GM19395 (cell line): ENCODE results near the gene CAMKMT.

Source experiments
- ATAC-seq: cut with Tn5 transposase; IDR thresholded peaks from one replicate; pipeline ENCODE4 v1.9.1; 2021; ENCODE audit warnings: mild to moderate bottlenecking, moderate library complexity; ENCODE audit not compliant: unreplicated experiment

Gene CAMKMT

DNA sequence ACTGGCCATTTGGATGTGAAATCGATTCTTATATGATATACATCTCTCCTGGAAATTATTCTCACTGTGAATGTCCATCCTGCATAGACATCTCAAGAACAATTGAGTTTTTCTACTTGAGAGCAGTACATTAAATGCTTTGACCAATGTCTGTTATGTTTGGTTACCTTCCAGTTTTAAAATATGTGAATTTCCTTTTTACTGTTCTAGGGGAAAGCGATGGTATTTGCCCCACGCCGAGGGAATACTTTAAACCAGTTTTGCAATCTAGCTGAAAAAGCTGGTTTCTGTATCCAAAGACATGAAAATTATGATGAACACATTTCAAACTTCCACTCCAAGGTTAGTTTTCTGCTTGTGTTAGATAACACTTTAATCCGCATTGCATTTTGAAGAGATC lies 404.5 kb downstream of the CAMKMT start:
- no peak for ATAC-seq

DNA sequence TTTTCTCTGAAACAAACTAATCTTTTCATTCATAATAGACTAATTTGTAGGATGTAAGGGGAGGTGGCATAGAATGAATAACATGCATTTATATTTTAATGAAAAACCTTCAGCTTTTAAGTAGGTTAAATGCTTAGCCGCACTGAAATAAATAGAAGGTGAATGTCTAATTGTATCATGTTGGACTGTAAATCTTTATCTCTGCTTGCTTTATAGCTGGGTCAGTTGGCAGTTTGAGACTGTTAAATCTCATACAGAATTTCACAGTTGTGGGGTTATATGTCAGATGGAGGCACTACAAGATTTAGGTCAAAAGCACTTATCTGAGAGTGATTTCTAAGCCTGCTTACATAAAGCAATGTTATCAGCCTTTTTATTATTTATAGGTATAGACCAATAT lies 405.0 kb downstream of the CAMKMT start:
- no peak for ATAC-seq

DNA sequence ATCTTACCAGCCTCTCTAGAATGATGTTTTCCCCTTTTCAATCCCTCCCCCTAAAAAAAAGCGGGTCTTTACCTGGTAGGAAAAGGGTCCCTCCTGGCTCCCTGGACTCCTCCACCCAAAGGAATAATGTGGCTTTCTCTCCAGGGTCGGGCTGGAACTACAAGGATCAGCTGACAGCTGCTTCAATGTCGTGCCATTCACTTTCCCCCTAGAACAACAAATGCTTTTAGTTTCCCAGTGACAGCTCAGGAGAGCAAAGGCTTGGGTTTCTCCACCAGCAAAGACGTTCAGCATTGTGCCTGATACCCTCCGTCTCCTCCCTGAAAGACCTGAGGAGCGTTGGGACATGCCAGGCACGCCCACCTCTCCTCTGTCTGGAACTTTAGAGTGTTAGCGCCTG lies 405.9 kb downstream of the CAMKMT start:
- no peak for ATAC-seq

DNA sequence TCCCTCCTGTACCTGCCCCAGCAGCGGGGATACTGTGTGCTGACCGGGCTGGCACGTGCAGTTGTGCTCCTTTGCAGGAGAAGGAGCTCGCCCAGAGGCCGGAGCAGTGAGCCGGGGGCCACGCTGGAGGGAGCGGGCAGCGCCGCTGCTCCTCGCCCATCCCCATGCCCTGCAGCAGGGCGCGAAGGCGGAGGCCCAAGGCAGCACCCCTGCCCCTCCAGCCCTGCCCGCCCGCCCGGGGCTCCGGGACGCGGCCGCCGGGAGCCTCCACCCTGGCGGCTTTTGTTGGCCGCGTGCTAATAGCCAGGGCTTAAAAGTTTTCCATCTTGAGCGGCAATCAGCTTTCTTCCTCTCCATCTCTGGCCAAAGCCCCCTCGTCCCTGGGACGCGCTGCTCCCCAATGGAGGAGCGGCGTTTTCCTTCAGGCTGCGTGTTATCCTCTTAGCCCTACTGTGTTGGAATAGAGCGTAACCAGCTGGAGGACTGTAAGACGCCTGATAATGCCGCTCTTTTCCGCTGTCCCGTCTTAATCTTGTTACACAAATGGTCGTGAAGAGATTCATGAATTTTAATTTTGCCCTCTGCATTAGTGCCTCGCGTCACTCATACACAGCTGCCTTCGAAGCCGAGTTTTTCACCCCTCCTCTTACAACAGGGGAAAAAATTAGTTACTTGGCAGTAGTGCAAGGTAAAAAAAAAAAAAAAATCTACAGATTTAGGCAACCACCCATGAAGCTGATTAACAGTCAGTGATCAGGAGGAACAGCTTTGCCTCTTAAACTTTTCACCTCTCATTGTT lies 406.9 kb downstream of the CAMKMT start:
- ATAC-seq = no peak

DNA sequence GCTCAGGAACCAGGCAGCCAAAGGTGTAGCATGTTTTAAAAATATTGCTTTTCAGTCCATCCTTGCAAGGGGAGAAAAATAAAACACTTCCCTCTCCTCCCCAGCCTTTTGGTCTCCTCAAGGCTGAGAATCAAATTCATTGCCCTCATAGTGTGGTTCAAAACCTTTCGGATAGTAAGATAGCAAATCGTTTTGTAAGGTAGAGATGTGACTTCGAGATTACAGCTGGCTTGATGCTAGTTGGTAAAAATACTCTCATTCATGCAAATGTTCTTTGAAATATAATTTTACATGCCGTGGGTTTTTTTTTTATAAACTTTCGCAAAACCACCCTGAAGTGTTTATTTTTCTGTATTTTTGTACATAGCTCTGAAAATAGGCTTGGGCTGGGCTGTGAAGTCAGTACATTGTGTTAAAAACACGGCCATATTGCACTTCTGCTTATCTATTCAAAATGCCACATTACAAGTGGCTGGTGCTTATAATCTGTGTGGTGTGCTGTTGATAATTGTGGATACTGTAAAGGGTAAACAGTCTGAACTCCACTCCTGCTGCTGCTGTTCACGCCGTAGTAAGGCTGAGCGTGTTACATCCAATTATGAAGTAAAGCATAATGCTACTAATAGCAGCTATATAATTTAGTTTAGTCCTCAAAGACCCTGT lies 407.7 kb downstream of the CAMKMT start:
- ATAC-seq = no peak

DNA sequence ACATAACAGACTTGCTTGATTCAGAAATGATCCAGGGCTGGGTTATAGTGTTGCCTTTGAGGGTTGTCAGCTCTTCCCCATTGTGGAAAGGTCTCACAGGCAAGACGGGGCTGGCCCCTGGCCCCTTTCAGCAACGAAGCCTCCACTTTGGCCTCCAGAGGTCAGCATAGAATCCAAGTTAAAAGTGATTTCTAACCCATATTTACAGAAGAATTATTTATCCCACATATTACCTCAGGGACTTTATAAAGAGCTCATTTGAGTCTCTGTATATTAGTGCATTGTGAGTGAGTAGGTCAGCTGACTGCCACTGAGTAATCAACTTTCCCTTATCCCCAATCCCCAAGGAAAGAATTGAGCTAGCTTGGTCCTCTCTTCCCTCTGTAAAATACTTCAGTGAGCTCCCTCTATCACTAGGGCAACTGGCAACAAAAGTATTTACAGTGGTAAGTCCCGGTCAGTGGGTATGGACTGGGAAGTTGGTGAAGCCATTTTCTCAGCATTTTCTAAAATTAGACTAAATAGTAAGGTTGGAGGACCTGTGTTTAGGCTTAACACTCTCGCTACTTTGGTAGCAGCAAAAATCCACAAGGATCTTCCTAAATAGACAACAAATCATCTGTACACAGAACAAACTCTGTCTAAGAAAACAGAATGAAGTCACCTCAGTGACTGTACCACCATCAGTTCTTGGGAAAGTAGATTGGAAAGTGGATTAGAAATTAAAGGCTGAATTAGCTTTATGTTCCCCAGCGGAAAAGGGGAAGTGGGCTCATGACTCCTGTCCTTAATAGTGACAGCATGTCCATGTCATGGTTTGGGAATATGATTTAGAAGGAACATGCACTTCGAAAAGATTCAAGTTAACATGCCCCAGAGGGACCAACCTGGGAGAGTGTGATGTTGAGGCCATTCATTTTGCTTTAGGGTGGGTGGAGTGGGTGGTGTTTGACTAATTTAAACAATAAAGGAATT lies 408.8 kb downstream of the CAMKMT start:
- no peak for ATAC-seq

DNA sequence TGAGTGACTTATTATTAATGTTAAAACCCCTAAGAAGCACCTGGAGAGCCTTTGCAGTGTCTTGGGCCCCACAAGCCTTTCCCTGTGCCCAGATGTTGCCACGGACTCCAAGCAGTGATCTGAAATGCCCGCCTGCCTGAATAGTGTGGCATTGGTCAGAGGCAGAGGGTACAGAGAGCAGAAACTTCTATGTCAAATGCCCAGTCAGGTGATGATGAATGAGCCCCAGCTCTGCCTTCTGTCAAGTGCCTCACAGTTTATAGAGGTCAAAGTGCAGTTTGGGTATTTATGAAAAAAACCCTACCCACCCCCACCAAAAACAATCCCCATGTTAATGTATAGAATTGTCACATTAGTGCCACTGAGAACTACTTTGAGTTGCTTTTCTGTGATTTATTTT lies 409.8 kb downstream of the CAMKMT start:
- no peak for ATAC-seq

DNA sequence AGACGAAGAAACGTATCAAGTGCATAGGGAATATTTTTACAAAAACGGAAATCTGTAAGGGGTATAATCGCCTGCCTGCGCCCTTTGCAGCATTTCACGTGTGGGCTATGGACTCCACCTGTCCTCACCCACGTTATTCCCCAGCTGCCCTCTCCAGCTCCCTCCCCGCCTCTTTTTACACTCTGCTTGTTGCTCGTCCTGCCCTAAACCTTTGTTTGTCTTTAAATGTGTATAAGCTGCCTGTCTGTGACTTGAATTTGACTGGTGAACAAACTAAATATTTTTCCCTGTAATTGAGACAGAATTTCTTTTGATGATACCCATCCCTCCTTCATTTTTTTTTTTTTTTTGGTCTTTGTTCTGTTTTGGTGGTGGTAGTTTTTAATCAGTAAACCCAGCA lies 410.4 kb downstream of the CAMKMT start:
- no peak for ATAC-seq

DNA sequence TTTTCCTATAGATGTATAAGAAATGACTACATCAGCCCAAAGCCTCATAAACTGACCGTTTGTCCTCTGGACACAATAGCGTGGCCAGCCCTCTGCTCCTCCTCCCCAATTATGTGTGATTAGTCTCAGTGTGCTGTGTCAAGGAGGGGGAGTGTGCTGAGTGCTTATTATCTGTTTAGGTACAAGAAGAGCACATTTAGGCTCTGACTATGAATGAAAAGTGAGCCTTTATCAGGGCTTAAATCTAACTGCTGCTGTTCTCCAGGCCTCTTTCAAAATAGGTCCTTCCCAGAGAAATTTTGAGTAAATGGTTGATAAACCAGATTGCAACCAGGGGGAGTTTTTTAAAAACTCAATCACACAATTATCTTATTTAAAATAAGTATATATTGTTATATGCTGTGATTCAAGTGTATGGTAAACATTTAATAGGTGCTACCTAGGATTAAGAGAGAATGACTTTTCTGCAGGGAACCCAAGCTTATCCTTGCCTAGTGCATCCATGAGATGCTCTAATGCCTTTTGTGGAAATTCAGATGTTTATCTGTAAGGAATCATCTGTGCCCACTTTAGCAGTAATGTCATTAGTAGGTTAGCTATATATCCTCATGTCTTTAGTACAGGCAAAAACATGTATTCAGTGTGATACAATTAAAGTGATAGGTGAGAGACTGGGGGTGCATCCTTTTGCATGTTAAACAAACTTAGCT lies 411.1 kb downstream of the CAMKMT start:
- no peak for ATAC-seq

DNA sequence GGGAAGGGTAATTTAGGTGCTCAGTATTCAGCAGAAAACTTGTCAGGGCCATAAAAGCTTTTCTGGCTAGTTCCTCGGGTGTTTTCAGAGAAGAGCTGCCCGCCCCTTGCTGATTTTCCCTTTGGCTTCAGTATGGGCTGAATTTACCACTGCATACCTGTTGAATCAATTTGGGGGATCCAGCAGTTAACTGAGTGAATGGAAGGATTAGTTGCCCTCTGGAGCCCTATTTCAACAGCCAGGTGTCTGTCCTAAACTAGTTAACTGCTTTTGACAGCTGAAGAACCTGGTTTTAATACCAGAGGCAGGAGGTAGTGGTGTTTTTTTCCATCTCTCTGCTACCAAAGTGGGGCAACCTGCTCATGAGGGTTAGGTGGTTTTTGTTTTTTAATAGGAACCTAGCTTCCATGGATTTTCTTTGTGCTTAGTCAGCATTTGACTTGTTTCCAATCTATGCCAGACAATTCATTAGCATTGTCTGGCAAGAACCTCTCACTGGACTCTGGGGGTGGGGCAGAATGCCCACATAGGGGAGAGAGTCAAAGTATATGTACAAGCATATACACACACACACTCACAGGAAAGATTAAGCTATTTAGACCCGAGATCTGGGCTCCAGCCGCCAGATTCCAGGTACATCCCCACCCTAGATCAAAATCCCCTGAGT lies 413.2 kb downstream of the CAMKMT start:
- ATAC-seq = no peak

DNA sequence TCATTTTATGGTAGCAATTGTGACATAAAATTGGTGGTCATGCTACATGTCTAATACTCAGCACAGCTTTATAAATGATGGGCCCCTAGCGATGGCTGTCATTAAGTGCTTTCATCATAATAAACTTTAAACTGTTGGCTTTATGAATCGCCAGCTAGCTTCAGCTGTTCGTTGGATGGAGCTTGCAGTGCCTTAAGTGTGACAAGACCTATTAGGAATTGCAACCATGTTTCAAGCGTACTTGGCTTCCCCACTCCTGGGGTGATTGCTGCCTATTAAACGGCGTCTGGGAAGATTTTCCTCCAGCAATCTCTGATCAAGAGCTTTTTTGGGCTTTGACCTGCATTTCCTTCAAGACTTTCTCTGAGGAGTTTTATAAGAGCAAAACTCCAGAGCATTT lies 415.3 kb downstream of the CAMKMT start:
- ATAC-seq = no peak

DNA sequence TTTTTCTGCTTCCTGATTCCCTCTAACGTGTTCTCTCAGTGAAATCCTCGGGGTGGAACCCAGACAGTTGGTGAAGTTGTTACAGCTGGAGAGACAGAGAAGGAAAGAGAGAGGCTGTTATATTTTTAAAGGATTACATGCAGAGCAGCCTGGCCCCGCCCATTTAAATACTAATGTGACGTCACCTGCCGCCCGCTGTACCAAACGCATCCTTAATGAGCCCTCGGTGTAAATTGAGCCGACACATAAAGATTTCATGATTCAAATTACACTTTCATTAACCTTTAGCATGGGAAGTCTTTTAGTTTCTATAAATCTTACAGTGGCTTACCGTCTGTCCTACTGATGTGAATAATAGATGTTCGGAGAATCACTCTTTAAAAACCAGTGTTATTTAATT lies 415.8 kb downstream of the CAMKMT start:
- ATAC-seq = no peak

DNA sequence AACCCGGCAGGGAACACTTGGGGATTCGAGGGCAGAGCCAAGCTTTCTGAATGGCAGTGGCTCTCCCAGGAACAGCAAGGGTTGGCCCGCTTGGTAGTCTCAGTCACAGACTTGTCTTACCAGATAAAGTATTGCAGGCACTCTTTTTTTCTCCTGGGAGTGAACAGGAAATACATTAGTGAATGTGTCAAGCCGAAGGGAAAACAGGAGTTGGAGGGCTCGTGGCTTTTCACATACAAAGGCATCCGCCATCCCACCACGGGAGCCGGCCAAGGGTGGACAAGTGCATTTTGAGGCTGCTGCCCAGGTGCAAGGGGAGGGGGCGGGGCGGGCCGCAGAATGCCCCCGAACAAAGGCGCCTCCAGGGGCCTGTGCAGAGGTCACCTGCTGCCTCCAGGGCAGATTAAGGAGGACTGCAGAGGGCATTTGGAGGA lies 416.5 kb downstream of the CAMKMT start:
- ATAC-seq = peak; percentile 53

DNA sequence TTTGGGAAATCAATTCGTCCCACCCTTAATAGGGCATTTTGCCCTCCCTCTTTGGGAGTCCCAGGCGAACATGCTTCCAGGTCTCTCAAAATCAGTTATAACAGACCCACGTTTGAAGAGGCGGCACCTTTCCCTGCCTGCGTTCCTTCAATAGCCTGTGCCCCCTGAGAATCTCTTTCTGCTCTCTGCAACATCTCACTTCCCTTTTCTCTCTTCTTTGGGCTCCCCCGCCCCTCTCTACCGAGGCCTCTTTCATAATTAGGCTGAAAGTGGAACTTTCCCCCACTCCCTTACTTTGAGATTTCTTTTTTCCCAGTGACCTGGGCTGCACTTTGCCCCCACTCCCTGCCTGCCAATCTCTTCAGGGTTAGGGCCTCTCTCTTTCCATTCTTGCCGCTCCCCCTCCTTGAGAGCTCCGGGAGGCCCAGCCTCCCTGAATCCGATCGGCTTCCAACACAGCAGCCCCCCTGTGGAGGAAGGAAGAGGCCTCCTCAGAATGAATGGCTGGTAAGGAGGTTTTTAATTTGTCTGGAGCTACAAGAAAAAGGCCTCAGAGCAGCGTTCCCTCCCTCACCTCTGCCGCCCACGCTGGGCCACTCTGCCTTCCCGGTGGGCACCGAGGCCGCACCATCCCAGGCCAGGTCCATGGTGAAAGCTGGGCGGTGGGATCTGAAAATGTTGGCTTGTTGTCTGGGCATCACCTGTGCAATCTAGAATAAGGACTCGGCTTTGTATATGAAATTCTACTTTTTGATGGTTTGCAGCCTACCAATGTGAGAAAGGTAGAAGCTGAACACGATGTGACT lies 417.1 kb downstream of the CAMKMT start:
- peak; percentile 98 for ATAC-seq

DNA sequence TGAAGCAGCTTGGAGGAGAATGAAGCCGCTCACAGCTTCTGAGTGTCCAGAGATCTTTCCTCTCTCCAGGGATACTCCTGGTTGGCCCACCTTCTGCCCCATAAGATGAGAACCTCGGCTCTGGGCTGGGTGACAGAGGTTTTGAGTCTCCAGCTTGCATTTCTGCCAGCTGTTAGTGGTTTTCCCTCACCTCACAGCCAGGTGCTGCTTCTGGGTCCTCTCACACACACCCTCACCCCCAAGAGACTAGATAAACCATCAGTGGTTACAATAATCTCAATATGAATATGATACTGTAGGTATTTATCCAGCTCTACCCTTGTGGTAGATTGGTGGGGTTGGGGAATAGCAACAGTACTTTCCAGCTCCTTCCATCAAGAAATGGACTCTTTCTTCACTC lies 418.0 kb downstream of the CAMKMT start:
- ATAC-seq = no peak

DNA sequence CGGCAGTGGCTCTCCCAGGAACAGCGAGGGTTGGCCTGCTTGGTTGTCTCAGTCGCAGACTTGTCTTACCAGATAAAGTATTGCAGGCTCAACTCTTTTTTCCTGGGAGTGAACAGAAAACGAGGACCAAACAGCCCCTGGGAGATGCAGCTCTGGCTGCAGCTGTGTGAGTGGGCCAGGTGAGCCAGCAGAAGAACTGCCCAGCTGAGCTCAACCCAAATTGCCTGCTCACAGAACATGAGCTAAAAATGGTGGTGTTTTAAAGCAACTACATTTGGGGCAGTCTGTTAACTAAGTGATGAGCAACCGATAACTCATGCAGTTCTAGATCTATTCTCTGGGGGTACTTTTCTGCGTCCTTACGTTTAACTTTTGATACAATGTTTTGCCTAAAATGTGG lies 418.7 kb downstream of the CAMKMT start:
- ATAC-seq = no peak

DNA sequence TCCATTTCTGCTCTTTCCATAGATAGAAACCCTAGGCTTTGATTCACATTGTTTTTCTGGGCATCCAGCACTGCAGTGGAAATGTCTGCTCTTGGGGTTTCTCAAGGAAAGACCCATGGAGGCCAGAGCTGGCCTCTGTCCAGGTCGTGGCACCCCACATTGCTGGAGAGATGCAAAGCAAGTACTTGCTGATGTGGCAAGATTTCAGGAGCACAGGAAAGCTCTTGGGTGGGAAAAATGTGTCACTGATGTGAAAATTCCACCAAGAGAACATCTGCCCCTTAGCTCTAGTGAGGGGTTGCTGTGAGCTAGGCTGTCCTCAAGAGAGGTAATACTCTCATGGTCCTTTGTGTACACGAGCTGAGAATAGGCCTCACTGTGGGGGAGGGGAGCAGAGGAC lies 423.7 kb downstream of the CAMKMT start:
- no peak for ATAC-seq

DNA sequence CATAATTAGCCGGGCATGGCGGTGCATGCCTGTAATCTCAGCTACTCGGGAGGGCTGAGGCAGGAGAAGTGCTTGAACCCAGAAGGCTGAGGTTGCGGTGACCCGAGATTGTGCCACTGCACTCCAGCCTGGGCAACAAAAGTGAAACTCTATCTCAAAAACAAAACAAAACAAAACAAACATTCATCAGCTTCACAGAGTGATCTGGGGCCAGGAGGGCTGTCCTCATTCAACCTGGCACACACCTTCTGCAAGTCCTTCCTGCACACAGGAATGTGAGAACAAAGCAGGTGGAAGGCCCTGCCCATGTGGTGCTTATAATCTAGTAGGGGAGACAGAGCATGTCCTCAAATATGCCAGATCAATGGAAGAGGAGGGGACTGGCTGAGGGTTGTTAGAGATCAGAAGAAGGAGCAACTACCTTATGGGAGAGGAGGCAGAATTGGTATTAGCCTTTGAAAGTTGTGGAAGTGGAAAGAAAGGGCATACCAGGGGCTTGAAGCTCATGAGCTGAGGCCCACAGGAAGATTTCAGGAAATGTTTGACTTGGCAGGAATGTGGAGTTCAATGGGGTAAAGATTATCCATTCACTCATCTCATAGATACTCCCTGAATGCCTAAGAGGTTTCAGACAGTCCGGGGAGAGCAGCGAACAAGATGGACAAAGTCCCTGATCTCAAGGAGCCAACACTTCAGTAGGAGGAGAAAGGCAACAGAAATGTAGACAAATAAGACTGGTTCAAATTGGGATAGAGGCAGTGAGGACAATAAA lies 424.5 kb downstream of the CAMKMT start:
- no peak for ATAC-seq

DNA sequence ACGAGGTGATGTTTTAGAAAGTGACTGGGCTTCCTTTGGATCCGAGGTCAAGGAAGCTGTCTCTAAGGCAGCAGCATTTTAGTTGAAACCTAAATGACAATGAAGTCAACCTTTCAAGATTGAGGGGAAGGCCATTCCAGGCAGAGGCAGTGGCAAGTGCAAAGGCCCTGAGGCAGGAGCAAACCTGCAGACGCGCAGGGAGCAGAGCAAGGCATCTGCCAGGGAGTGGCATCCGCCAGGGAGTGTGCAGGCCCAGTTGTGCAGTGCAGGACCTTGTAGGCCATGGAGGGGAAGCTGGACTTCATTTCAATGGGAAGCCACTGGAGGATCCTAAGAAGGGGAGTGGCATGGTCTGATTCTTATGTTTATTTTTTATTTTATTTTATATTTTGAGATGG lies 425.1 kb downstream of the CAMKMT start:
- no peak for ATAC-seq
